OCI-LY3 (cell line): ENCODE measurements around the gene BCL2L13.

Experiments used
- H2AFZ ChIP-seq: fragments of 200-600, 300-600 bp; shearing (Covaris generic); 2 replicates; pipeline ENCODE4 v1.6.0; 2014; ENCODE audit warnings: antibody characterized with exemption, low read depth, low read length
- H3K27ac ChIP-seq: fragments of 200-600, 300-600 bp; sonication (generic); 2 replicates; pipeline ENCODE4 v1.5.1; 2014; ENCODE audit warnings: mild to moderate bottlenecking, low read length, moderate library complexity, mixed read lengths
- H3K27me3 ChIP-seq: fragments of 200-600, 300-600 bp; sonication (generic); 2 replicates; pipeline ENCODE4 v1.6.1; 2014; ENCODE audit warnings: low read depth, low read length, mixed read lengths
- H3K36me3 ChIP-seq: fragments of 200-600, 300-600 bp; sonication (generic); replicated peaks from 2 replicates; pipeline ENCODE3; 2014; ENCODE audit warnings: low read depth, low read length, mixed read lengths
- H3K4me1 ChIP-seq: fragments of 300-600, 200-600 bp; sonication (generic); 2 replicates; pipeline ENCODE4 v1.6.1; 2014; ENCODE audit warnings: low read length, mixed read lengths
- H3K4me2 ChIP-seq: fragments of 200-600, 300-600 bp; sonication (generic); 2 replicates; pipeline ENCODE4 v1.6.1; 2014; ENCODE audit warnings: low read length, mixed read lengths
- H3K4me3 ChIP-seq: fragments of 300-600, 200-600 bp; sonication (generic); 2 replicates; pipeline ENCODE4 v1.5.1; 2014; ENCODE audit warnings: antibody characterized with exemption, mild to moderate bottlenecking, low read length, moderate library complexity
- H3K79me2 ChIP-seq: fragments of 300-600, 200-600 bp; shearing (Covaris generic); 2 replicates; pipeline ENCODE4 v1.6.1; 2014; ENCODE audit warnings: mild to moderate bottlenecking, low read length, mixed read lengths
- H3K9ac ChIP-seq: fragments of 300-600, 200-600 bp; shearing (Covaris generic); 2 replicates; pipeline ENCODE4 v1.6.0; 2014; ENCODE audit warnings: mild to moderate bottlenecking, low read length, moderate library complexity
- H3K9me3 ChIP-seq: fragments of 200-600, 300-600 bp; shearing (Covaris generic); 2 replicates; pipeline ENCODE4 v1.6.1; 2014; ENCODE audit warnings: low read length, mixed read lengths; ENCODE audit not compliant: insufficient read depth
- H4K20me1 ChIP-seq: fragments of 200-600, 300-600 bp; sonication (generic); 2 replicates; pipeline ENCODE4 v1.6.1; 2016; ENCODE audit warnings: low read length, mixed read lengths; ENCODE audit not compliant: insufficient read depth
- EZH2phosphoT487 ChIP-seq: fragments of 200-600 bp; shearing (Covaris generic); IDR thresholded peaks from 2 replicates; pipeline ENCODE4 v1.6.1; 2018; ENCODE audit warnings: antibody characterized with exemption, mixed run types, low read depth
- TF ChIP-seq, protein P1 (sequence below): fragments of 200-600, 300-600 bp; sonication (generic); IDR thresholded peaks from 2 replicates; pipeline ENCODE4 v1.5.1; 2014; ENCODE audit warnings: antibody characterized with exemption, low read length, low read depth

BCL2L13 gene

GRCh38 chr22:17769716-17770082 is 131.1 kb downstream of the BCL2L13 start:
- no peak overlapping the region for H3K9ac ChIP-seq
- H3K36me3 ChIP-seq = peaks cover 51% of the 10 kb centered on the region
- peak overlapping the region; percentile 89; the same call in 1 of the 2 replicates for H3K4me2 ChIP-seq
- H3K4me3 ChIP-seq = no peak overlapping the region
- H4K20me1 ChIP-seq = peaks cover 80% of the 10 kb centered on the region
- TF ChIP-seq EZH2phosphoT487 = no peak
- TF ChIP-seq, protein P1, sequence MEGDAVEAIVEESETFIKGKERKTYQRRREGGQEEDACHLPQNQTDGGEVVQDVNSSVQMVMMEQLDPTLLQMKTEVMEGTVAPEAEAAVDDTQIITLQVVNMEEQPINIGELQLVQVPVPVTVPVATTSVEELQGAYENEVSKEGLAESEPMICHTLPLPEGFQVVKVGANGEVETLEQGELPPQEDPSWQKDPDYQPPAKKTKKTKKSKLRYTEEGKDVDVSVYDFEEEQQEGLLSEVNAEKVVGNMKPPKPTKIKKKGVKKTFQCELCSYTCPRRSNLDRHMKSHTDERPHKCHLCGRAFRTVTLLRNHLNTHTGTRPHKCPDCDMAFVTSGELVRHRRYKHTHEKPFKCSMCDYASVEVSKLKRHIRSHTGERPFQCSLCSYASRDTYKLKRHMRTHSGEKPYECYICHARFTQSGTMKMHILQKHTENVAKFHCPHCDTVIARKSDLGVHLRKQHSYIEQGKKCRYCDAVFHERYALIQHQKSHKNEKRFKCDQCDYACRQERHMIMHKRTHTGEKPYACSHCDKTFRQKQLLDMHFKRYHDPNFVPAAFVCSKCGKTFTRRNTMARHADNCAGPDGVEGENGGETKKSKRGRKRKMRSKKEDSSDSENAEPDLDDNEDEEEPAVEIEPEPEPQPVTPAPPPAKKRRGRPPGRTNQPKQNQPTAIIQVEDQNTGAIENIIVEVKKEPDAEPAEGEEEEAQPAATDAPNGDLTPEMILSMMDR = no peak
- 0 out of 2 replicates have a peak overlapping the region, but pooled peaks have one; percentile 77 for H3K27ac ChIP-seq
- no peaks in the 10 kb centered on the region for H3K9me3 ChIP-seq
- H2AFZ ChIP-seq = no peak overlapping the region
- peaks cover 99% of the 10 kb centered on the region for H3K79me2 ChIP-seq
- H3K27me3 ChIP-seq = no peaks in the 10 kb centered on the region
- peaks cover 53% of the 10 kb centered on the region for H3K4me1 ChIP-seq

DNA sequence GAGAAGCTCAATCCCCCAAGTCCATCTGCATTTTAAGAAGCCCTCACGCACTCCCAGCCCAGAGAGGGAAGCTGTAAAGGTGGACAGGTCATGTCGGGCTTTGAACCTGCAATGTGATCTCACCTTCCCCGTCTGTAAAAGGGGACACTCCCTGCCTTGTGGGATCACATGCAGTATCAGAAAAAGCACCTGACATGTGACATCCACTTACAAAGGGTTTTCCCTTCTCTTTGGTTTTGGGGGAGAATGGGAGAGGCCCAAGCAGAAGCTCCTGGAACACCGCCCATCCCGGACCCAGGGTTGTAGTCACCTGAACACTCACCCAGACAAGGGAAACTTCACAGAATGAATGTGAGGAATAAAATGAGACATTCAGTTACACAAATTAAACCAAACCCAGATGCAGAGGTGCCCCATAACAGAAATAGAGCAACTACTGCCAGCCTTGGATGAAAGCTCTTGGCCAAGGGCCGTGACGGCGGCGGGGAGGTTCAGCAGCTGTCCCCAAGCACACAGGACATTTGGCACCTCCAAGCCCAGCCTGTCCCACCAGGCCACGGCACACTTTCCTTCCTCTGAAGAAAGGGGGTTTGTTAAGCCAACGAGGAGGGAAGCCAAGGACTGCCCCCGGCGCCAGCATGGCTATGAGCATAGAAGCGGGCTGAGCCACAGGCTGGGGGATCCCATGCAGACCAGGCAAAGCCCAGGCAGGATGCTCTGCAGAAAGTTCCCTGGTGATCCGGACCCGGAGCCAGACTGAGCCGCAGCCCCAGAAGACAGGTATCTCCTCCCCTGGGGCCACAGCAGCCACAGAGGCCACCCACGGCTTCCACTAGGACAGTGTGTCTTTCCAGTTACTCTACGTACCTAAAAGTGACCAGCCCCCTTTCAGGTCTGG is 131.9 kb downstream of the BCL2L13 start:
- Histone ChIP-seq H2AFZ (no peak overlapping the region), H4K20me1 (peaks cover 72% of the 10 kb centered on the region), H3K27ac (peak overlapping the region; percentile 77), H3K9ac (peak overlapping the region; percentile 2; the same call in 1 of the 2 replicates), H3K79me2 (peaks cover 92% of the 10 kb centered on the region), H3K4me1 (peaks cover 60% of the 10 kb centered on the region), H3K36me3 (peaks cover 51% of the 10 kb centered on the region), H3K27me3 (no peaks in the 10 kb centered on the region), H3K9me3 (no peaks in the 10 kb centered on the region), H3K4me2 (peak overlapping the region; percentile 89), H3K4me3 (peak overlapping the region; percentile 22; the same call in 1 of the 2 replicates)
- no peak for TF ChIP-seq EZH2phosphoT487
- TF ChIP-seq, protein P1 = no peak

DNA sequence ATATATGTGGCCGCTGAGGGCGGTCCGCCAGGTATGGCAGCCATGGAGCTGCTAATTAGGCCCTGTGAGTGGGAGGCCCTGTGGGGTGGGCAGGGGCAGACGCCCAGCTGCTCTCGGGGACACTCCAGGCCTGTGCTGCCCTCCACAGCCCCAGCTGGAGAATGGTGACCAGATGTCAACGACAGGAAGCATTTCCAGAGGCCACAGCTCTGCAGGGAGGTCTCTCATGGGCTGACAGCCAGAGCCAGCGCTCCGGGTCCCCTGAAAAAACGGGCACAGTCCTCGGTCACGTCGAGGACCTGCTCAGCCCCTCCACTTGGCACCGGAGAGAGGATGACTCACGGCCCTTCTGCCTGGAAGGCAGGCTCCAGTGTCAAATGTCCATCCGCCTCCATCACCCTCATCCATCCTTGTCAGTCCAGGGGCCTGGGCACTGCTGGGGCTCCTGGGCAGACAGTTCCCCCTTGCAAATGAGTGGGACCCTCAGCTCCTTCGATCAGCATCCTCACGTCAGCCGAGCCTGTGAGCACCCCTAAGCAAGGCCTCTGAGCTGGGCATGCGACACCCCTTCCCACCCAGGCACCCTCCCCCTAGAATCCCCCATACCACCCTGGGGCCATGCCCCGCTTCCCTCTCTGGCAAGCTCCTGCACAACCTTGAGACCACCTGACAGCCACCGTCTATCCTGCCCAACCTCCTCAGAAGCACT is 133.8 kb downstream of the BCL2L13 start:
- no peak overlapping the region for H2AFZ ChIP-seq
- peaks cover 55% of the 10 kb centered on the region for H4K20me1 ChIP-seq
- H3K9ac ChIP-seq = peak overlapping the region; percentile 92
- TF ChIP-seq, protein P1 = peak; percentile 12; the same call in 1 of the 2 replicates
- no peak for TF ChIP-seq EZH2phosphoT487
- peak overlapping the region; percentile 89 for H3K4me2 ChIP-seq
- H3K4me3 ChIP-seq = peak overlapping the region; percentile 79
- peaks cover 75% of the 10 kb centered on the region for H3K79me2 ChIP-seq
- H3K4me1 ChIP-seq = peaks cover 71% of the 10 kb centered on the region
- no peaks in the 10 kb centered on the region for H3K9me3 ChIP-seq
- H3K27ac ChIP-seq = peak overlapping the region; percentile 77
- H3K27me3 ChIP-seq = no peaks in the 10 kb centered on the region
- H3K36me3 ChIP-seq = peaks cover 49% of the 10 kb centered on the region
